AG09319 (cell line): Measurements from ENCODE around the gene DENND6B.

Experiments
- DNase-seq: peaks from one replicate; pipeline ENCODE4 v3.0.0-alpha.2; 2010; ENCODE audit warnings: low read depth; ENCODE audit errors: extremely low read depth
- TF ChIP-seq, protein P1 (sequence below): IDR thresholded peaks from 2 replicates; pipeline ENCODE4 v1.5.1; 2011; ENCODE audit warnings: low read depth, mild to moderate bottlenecking, inconsistent platforms, low read length, moderate library complexity

DENND6B gene

DNA sequence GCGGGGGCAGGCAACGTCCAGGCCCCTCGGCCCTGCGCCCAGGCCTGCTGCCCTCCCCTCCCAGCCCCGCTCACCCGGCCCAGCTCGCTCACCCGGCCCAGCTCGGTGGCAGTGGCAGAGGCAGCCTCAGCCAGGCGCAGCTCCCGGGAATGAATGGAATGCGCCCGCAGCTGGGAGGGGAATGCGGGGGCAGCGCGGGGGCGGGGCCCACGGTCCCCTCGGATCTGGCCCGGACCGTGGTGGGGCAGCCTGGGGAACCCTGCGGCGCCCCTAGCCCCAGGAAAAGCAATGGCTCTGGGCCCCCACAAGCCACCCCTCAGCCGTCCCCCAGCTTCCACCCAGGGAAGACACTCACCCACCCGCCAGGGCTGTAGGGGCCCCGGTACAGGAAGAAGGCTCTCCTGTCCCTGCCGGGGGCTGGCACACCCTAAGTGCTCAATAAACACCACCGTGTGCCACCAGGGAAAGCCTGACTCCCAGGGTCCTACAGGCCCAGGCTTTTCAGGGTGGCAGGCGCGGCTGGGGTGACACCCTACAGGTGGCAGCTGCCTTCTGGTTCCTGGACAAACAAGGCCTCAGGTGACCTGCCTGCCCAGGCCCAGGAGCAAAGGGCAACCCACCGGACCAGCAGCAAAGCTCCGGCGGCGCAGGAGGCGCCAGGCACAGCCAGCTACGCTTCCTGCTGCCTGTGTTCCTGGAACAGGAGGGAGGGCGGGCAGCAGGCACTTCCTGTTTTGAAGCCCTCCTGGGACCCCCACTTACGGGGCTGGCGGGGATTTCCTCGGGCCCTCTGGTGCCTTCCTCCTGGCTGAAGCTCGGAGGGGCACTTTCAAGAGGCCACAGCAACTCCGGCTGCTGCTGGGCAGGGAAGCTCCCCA, 33.1 kb downstream of the DENND6B start:
- DNase-seq, result no peak

DNA sequence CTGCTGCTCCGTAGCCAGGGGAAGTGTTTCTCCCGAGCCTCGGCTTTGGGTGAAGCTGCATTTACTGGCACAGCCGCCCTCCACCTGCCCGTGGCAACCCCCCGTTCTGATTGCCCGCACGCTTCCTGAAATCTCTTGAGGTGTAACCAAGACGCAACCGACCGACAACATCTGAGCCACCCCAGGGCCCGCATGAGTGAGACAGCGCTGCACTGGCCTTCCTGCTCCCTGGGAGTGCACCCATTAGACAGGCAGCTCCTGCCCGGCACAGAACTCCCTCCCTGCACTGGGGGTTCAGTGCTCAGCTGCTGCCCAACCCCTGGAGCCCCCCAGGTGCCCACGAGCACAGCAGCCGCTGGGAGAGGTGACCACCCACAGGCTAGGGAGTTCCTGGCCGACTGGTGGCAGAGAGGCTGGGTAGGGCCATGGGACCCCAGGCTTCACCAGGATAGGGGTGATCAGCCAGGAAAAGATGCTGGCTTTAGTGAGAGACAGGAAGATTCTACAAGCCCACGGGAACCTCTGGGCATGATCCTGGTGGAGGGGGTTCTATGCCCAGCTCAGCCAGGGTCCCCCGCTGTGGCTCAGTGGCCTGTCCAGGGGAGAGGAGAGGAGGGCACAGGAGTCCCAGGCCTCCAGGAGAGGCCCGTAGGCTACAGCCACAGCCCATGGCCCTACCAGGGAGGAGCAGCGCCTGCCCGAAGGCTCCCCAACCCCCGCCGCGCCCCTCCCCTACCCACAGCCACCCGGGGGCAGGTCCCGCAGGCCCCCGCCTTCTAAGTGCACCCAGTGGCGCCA, 34.0 kb downstream of the DENND6B start:
- TF ChIP-seq, protein P1, sequence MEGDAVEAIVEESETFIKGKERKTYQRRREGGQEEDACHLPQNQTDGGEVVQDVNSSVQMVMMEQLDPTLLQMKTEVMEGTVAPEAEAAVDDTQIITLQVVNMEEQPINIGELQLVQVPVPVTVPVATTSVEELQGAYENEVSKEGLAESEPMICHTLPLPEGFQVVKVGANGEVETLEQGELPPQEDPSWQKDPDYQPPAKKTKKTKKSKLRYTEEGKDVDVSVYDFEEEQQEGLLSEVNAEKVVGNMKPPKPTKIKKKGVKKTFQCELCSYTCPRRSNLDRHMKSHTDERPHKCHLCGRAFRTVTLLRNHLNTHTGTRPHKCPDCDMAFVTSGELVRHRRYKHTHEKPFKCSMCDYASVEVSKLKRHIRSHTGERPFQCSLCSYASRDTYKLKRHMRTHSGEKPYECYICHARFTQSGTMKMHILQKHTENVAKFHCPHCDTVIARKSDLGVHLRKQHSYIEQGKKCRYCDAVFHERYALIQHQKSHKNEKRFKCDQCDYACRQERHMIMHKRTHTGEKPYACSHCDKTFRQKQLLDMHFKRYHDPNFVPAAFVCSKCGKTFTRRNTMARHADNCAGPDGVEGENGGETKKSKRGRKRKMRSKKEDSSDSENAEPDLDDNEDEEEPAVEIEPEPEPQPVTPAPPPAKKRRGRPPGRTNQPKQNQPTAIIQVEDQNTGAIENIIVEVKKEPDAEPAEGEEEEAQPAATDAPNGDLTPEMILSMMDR, result no peak
- DNase-seq, result no peak

More for the DNA sequence above, 33.1 kb downstream of the DENND6B start:
- TF ChIP-seq, protein P1, result no peak

DNA sequence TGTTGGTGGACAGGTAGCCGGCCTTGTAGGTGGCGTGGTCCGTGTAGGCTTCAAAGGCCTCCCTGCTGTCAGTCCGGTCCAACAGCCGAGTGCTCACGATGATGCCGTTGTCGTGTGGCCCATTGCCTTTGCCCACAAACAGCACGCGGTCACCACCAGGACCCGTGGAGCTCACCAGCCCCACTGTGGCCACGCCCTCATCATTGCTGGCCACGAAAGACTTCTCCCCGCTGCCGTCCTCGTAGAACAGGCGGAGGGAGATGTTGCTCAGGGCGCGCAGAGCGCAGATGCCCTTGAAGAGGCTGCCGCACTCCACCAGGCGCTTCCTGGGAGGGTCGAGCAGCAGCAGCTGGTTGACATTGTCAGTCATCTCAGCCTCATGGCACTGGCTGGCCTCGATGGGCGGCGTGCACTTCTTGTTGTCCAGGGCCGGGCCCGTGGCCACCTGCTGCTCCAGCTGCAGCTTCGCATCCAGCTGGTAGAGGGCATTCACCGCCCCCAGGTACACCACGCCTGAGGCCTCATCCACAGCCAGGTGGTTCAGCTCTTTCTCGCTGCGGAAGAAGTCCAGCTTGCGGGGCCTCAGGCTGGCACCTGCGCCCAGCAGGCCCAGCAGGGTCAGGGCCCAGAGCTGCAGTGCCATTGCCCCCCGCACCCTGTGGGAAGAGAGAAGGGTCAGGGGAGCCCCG, 36.7 kb downstream of the DENND6B start:
- TF ChIP-seq, protein P1, result no peak
- DNase-seq, result no peak

DNA sequence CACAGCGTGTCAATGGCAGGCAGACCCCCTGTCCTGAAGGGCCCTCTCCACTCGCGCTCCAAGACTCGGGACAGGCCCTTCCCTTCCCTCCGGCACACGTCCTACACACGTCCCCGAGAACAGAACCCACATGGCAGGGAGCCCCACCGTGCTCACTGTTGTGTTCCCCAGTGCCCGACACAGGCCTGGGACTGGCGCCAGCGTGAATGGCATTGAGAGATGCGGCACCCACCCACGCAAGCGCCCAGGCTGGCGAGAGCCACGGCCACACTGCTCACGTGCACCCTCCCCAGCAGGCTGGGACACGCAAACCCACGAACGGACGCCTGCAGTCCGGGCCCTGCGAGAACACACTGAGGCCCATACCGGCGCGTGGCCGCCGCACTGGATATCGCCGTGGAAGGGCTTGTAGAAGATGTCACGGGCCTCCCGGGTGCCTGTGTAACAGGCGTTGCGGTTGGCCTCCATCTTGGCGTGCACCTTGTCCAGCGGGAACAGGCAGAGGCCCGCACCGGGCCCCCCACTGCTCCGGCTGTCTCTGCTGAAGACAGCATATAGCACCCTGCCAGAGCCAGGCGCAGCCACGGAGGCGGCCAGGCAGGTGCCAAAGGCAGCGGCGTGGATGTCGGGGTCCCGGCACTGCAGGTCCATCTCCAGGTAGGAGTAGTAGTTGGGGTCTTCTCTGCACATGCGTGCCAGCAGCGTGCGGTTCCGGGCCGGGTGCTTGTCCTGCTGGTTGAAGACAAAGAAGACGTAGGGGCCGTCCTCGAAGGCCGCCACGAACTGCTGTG, 37.5 kb downstream of the DENND6B start:
- no peak for DNase-seq
- TF ChIP-seq, protein P1, result no peak

DNA sequence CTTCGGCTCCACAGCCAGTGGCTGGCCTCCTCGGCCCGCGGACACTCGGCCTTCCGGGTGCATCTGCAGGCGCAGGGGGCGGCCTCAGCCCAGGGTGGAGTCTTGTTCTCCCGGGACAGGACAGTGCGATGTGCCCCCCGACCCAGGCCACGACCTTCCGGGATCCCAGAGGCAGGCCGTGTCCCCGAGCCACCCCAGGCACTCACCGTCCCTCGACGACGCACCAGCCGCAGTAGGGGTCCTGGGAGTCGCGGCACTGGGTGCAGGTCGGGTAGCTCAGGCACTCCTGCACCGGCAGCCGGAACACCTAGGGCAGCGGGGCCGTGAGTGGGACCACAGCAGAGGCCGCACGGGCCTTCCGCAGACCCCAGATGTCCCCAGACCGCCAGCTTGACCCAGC, 39.1 kb downstream of the DENND6B start:
- TF ChIP-seq, protein P1, result no peak
- no peak for DNase-seq

DNA sequence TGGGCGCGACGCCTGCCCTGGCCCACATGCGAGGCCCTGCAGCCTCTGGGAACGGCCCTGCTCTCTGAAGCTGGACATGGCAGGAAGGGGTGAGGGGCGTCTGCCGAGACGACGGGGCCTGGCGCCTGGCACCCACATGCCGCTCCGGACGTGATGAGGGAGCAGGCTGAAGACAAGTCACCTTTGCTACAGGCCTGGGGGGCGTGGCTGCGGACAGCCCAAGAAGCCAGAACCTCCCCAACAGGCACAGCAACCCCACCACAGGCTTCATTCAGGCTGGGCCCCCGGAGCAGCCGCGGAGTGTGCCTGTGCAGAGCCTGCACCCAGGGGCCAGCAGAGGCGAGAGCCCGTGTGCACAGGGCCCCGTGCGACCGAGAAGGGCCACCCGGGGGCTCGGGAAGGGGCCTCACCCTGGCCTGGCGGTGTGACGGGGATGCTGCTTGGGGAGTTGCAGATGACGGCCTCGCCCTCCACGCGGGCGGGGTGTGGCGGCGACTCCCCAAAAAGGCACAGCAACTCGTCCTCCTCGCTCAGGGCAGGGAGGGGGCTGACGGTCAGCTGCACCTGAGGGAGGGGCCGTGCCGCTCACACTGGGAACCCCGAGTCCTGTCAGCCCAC, 40.0 kb downstream of the DENND6B start:
- TF ChIP-seq, protein P1, result no peak
- DNase-seq, result no peak
